MM.1S (cell line): ENCODE results near the gene SLIT1.

Experiments
- DNase-seq: peaks from one replicate; pipeline ENCODE4 v3.0.0-alpha.2; 2015
- H2AFZ ChIP-seq: fragments of 300-600 bp; sonication (generic); 2 replicates; pipeline ENCODE4 v1.6.0; 2016; ENCODE audit warnings: antibody characterized with exemption, low read length
- H3F3A ChIP-seq: fragments of 300-600 bp; sonication (generic); 2 replicates; pipeline ENCODE4 v1.6.1; 2016; ENCODE audit warnings: mild to moderate bottlenecking, antibody characterized with exemption, low read length, moderate library complexity, mixed read lengths; ENCODE audit not compliant: insufficient read depth
- H3K27ac ChIP-seq: fragments of 300-600 bp; sonication (generic); 2 replicates; pipeline ENCODE4 v1.5.1; 2016; ENCODE audit warnings: mild to moderate bottlenecking, low read length
- H3K27me3 ChIP-seq: fragments of 300-600 bp; sonication (generic); replicated peaks from 2 replicates; pipeline ENCODE4 v1.6.0; 2016; ENCODE audit warnings: low read length; ENCODE audit not compliant: insufficient read depth
- H3K36me3 ChIP-seq: fragments of 300-600 bp; sonication (generic); replicated peaks from 2 replicates; pipeline ENCODE4 v1.6.1; 2016; ENCODE audit warnings: mild to moderate bottlenecking, low read length, mixed read lengths; ENCODE audit not compliant: insufficient read depth
- H3K4me1 ChIP-seq: fragments of 300-600 bp; sonication (generic); 2 replicates; pipeline ENCODE4 v1.6.1; 2016; ENCODE audit warnings: low read length, mixed read lengths
- H3K4me2 ChIP-seq: fragments of 300-600 bp; sonication (generic); 2 replicates; pipeline ENCODE4 v1.6.0; 2016; ENCODE audit warnings: low read depth, low read length
- H3K4me3 ChIP-seq: fragments of 300-600 bp; sonication (generic); 2 replicates; pipeline ENCODE4 v1.5.1; 2016; ENCODE audit warnings: low read length, mixed read lengths
- H3K79me2 ChIP-seq: fragments of 300-600 bp; sonication (generic); 2 replicates; pipeline ENCODE4 v1.6.1; 2016; ENCODE audit warnings: mixed run types, low read length, mixed read lengths
- H3K9ac ChIP-seq: fragments of 300-600 bp; sonication (generic); 2 replicates; pipeline ENCODE4 v1.6.1; 2016; ENCODE audit warnings: low read length, mixed read lengths
- H3K9me2 ChIP-seq: fragments of 300-600 bp; sonication (generic); replicated peaks from 2 replicates; pipeline ENCODE4 v1.6.1; 2016; ENCODE audit warnings: mild to moderate bottlenecking, low read length, mixed read lengths; ENCODE audit not compliant: insufficient read depth
- H3K9me3 ChIP-seq: fragments of 300-600 bp; sonication (generic); replicated peaks from 2 replicates; pipeline ENCODE4 v1.6.1; 2016; ENCODE audit warnings: mild to moderate bottlenecking, low read length, mixed read lengths; ENCODE audit not compliant: insufficient read depth
- H4K20me1 ChIP-seq: fragments of 300-600 bp; sonication (generic); 2 replicates; pipeline ENCODE4 v1.6.1; 2016; ENCODE audit warnings: mild to moderate bottlenecking, low read length, moderate library complexity, mixed read lengths; ENCODE audit not compliant: insufficient read depth
- EZH2 ChIP-seq: fragments of 300-600 bp; sonication (generic); optimal IDR thresholded peaks from 2 replicates; pipeline ENCODE3; 2017; ENCODE audit warnings: low read depth, mild to moderate bottlenecking, antibody characterized with exemption, low read length, mixed read lengths
- EZH2phosphoT487 ChIP-seq: fragments of 300-600 bp; sonication (generic); IDR thresholded peaks from 2 replicates; pipeline ENCODE4 v1.6.1; 2018; ENCODE audit warnings: antibody characterized with exemption, low read length
- TF ChIP-seq, protein P1 (sequence below): fragments of 300-600 bp; sonication (generic); IDR thresholded peaks from 2 replicates; pipeline ENCODE4 v1.5.1; 2016; ENCODE audit warnings: antibody characterized with exemption, low read length, mixed read lengths

The SLIT1 gene

DNA sequence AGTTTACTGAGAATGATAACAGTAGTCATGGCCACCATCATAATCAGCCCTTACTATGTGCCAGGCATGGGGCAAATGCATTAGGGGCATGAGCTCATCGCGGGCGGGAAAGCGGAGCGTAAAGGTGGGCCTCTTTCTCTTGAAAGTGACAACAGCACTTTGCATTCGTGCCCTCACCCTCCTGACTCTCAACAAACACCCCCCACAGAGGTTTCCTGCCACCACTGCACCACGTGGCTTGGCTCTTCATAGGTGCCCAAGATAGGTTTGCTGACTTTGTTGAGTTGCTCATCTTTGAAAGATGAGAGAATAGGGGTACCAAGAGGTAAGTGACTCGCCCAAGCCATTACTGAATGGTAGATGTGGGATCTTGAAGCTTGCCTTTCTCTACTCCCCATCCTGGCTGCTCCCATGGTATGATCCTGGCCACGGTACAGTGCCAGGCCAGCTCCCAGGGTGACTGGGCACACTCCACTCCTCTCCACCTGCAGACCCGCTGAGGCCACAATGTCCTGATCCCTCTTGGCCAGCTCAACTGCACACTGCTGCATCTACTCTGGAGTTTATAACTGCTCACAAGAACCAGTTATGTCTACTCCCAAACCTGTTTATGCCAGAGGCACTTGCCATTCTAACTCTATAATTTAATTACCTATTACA lies 26.0 kb downstream of the SLIT1 start:
- Histone ChIP-seq H3K79me2 (no peaks in the 10 kb centered on the region), H4K20me1 (no peaks in the 10 kb centered on the region), H3K4me2 (no peak overlapping the region), H3K9me2 (no peaks in the 10 kb centered on the region), H3K4me3 (no peak overlapping the region), H3K27ac (no peak overlapping the region), H3K9me3 (no peaks in the 10 kb centered on the region), H3K9ac (no peak overlapping the region), H3K27me3 (no peaks in the 10 kb centered on the region), H3F3A (peaks cover 14% of the 10 kb centered on the region), H3K4me1 (peaks cover 16% of the 10 kb centered on the region), H3K36me3 (no peaks in the 10 kb centered on the region), H2AFZ (no peak overlapping the region)
- DNase-seq = no peak
- TF ChIP-seq, protein P1, sequence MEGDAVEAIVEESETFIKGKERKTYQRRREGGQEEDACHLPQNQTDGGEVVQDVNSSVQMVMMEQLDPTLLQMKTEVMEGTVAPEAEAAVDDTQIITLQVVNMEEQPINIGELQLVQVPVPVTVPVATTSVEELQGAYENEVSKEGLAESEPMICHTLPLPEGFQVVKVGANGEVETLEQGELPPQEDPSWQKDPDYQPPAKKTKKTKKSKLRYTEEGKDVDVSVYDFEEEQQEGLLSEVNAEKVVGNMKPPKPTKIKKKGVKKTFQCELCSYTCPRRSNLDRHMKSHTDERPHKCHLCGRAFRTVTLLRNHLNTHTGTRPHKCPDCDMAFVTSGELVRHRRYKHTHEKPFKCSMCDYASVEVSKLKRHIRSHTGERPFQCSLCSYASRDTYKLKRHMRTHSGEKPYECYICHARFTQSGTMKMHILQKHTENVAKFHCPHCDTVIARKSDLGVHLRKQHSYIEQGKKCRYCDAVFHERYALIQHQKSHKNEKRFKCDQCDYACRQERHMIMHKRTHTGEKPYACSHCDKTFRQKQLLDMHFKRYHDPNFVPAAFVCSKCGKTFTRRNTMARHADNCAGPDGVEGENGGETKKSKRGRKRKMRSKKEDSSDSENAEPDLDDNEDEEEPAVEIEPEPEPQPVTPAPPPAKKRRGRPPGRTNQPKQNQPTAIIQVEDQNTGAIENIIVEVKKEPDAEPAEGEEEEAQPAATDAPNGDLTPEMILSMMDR = no peak
- no peak for TF ChIP-seq EZH2phosphoT487
- no peak for TF ChIP-seq EZH2

DNA sequence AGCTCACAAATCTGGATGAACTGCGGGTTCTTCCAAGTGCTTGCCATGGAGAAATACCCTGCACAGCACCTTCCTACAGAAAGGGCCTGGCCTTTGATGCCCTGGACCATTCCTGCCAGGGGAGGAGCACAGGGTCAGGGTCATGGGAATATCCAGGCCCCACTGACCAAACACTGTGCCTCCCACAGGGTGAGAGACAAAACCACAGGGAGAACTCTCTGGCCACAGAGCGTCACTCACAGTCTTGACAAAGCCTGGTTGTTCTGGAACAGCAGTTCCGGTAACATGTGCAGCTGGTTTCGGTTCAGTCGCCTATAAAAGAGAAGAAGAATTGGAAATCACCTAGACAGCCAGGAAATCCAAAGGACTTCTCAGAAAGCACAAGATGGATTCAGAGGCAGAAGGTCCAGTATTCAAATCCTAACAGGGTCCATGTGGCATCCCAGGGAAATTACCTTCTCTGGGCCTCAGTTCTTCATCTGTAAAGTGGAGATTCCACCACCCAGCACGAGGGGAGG lies 28.1 kb downstream of the SLIT1 start:
- Histone ChIP-seq H3K4me3 (peak overlapping the region; percentile 48), H3K4me2 (peak overlapping the region; percentile 98), H3K27ac (peak overlapping the region; percentile 89), H3K27me3 (no peaks in the 10 kb centered on the region), H3K9ac (peak overlapping the region; percentile 41; the same call in 1 of the 2 replicates), H3F3A (peaks cover 14% of the 10 kb centered on the region), H3K4me1 (peaks cover 16% of the 10 kb centered on the region), H2AFZ (peak overlapping the region; percentile 43), H3K79me2 (no peaks in the 10 kb centered on the region), H3K9me2 (no peaks in the 10 kb centered on the region), H3K36me3 (no peaks in the 10 kb centered on the region), H4K20me1 (no peaks in the 10 kb centered on the region), H3K9me3 (no peaks in the 10 kb centered on the region)
- DNase-seq = peak; percentile 81
- TF ChIP-seq EZH2 (no peak), EZH2phosphoT487 (no peak)
- TF ChIP-seq, protein P1 = no peak

DNA sequence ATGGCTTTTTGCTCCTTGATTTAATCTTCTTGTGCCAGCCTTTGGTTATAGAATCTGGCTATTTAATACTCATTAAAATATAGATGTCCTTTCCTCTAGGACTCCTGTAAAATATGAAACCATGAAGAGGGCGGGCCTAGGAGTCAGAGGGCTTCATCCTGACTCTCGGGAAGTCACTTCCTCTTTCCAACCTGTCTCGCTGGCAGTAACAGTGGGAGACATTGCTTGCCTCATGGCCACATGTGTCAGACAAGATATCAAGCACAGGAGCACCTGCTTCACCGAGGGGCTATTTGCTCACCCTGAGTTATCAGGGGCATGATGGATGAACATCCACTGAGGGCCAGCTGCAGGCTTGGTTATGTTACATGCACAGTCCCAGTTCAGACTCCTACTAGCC lies 31.0 kb downstream of the SLIT1 start:
- no peaks in the 10 kb centered on the region for H3K79me2 ChIP-seq
- H3K9me2 ChIP-seq = no peaks in the 10 kb centered on the region
- H3K4me3 ChIP-seq = no peak overlapping the region
- no peak overlapping the region for H3K4me2 ChIP-seq
- peaks cover 16% of the 10 kb centered on the region for H3K4me1 ChIP-seq
- no peaks in the 10 kb centered on the region for H3K36me3 ChIP-seq
- no peaks in the 10 kb centered on the region for H3K27me3 ChIP-seq
- no peaks in the 10 kb centered on the region for H4K20me1 ChIP-seq
- no peak for DNase-seq
- H3K27ac ChIP-seq = no peak overlapping the region
- H3K9ac ChIP-seq = no peak overlapping the region
- H2AFZ ChIP-seq = no peak overlapping the region
- H3F3A ChIP-seq = peaks cover 14% of the 10 kb centered on the region
- no peaks in the 10 kb centered on the region for H3K9me3 ChIP-seq
- TF ChIP-seq EZH2phosphoT487 = no peak
- TF ChIP-seq EZH2 = no peak
- TF ChIP-seq, protein P1 = no peak
